Fibroblast of lung (primary cell): ENCODE measurements around the gene ACOT7. TPM values are rescaled to one million over a fixed set of nuclear protein-coding genes. Genes with fewer than 3 reads are reported as not detected.
"Not testable (repeated sequence)": the region's sequence is repeated elsewhere in the genome, so short reads cannot be mapped to it uniquely, and the experiment has no call there.

ENCODE experiments used
- DNase-seq, 2 donors: peaks; one replicate each; pipeline versions ENCODE4 v3.0.0 to v3.0.0-alpha.2; 2010; ENCODE audit warnings: low read depth in 2 of 2
- H2AFZ ChIP-seq: 2 replicates; pipeline ENCODE4 v1.5.1; 2012; ENCODE audit warnings: low read length, control low read depth, inconsistent platforms
- H3K27ac ChIP-seq: 2 replicates; pipeline ENCODE4 v1.5.1; 2011; ENCODE audit warnings: low read length, control low read depth; ENCODE audit not compliant: insufficient read depth
- H3K27me3 ChIP-seq: 2 replicates; pipeline ENCODE4 v1.5.1; 2011; ENCODE audit warnings: mild to moderate bottlenecking, low read length; ENCODE audit not compliant: control insufficient read depth, insufficient read depth
- H3K36me3 ChIP-seq: 2 replicates; pipeline ENCODE4 v1.5.1; 2011; ENCODE audit warnings: low read length; ENCODE audit not compliant: control insufficient read depth, insufficient read depth
- H3K4me1 ChIP-seq: 2 replicates; pipeline ENCODE4 v1.5.1; 2011; ENCODE audit warnings: low read length; ENCODE audit not compliant: control insufficient read depth, insufficient read depth; ENCODE audit errors: extremely low read depth
- H3K4me2 ChIP-seq: 2 replicates; pipeline ENCODE4 v1.5.1; 2011; ENCODE audit warnings: low read length, control low read depth; ENCODE audit not compliant: insufficient read depth; ENCODE audit errors: extremely low read depth
- H3K4me3 ChIP-seq, 4 experiments: fragments of 200-600 bp in 1 of 4; sonication (generic) in 1 of 4; replicated peaks in 1 of 4; 2 replicates each; pipeline ENCODE4 v1.5.1; 2011 to 2016; ENCODE audit warnings: low read length in 4 of 4, low read depth in 3 of 4, mild to moderate bottlenecking in 3 of 4, control low read depth in 2 of 4, inconsistent platforms in 1 of 4, mixed read lengths in 1 of 4; ENCODE audit not compliant: insufficient read depth in 1 of 4; ENCODE audit errors: control extremely low read depth in 1 of 4
- H3K79me2 ChIP-seq: 2 replicates; pipeline ENCODE4 v1.5.1; 2012; ENCODE audit warnings: mild to moderate bottlenecking, low read length, inconsistent platforms; ENCODE audit not compliant: control insufficient read depth, insufficient read depth
- H3K9ac ChIP-seq: 2 replicates; pipeline ENCODE4 v1.5.1; 2011; ENCODE audit warnings: mild to moderate bottlenecking, low read length, control low read depth; ENCODE audit not compliant: insufficient read depth
- H3K9me3 ChIP-seq: 2 replicates; pipeline ENCODE4 v1.5.1; 2012; ENCODE audit warnings: low read depth, low read length; ENCODE audit not compliant: control insufficient read depth, insufficient read depth
- H4K20me1 ChIP-seq: 2 replicates; pipeline ENCODE4 v1.5.1; 2011; ENCODE audit warnings: low read length; ENCODE audit not compliant: control insufficient read depth, insufficient read depth; ENCODE audit errors: extremely low read depth
- EZH2 ChIP-seq: IDR thresholded peaks from 2 replicates; pipeline ENCODE4 v1.5.1; 2012; ENCODE audit warnings: low read length, control low read depth, mild to moderate bottlenecking; ENCODE audit errors: missing control alignments
- polyA plus RNA-seq, 2 donors: library from polyadenylated mRNA; depleted of rRNA in 1 of 2; stranded (reverse) in 1 of 2; unstranded in 1 of 2; fragments of >200 nt; gene quantifications; 2 replicates each; pipeline ENCODE4 v1.2.1, GENCODE V29; 2011 to 2012; ENCODE audit warnings: missing spikeins in 1 of 2
- total RNA-seq: library from RNA; depleted of rRNA; stranded (reverse); fragments of >200 nt; gene quantifications from 2 replicates; pipeline ENCODE4 v1.2.1, GENCODE V29; 2014
- TF ChIP-seq, protein P1 (sequence below), 2 donors: IDR thresholded peaks in 1 of 2; conservative IDR thresholded peaks in 1 of 2; 1 replicate in 1 of 2; 2 replicates in 1 of 2; pipeline ENCODE4 v1.5.1; 2011 to 2012; ENCODE audit warnings: low read length in 2 of 2, control low read depth in 1 of 2, inconsistent platforms in 1 of 2, low read depth in 1 of 2, mild to moderate bottlenecking in 1 of 2

ACOT7 gene
- total and polyA plus RNA-seq, 2 donors (not counting 1 experiment from before 2014, with no cell fraction given): 50.7 to 58.0 TPM

DNA sequence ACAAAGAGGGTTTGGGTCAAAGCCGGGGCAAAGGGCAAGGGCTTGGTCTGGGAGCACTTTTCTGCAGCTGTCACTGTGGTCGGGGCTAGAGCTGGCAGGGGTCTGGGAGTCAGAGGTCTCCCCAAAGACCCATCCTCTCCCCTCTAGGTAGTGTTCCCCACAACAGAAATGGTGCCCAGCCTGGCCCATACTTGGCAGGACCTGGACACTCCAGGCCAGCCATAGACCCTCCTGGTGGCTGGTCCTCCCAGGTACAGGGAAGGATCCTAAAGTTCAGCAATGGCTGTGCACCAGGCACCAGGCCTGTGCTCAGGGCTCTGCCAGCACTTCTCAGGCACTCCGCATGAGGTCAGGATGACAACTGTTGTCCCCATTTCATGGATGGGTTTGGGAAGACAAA, 42.0 kb upstream of the ACOT7 start:
- Histone ChIP-seq H3K4me3 (no peak overlapping the region), H3K9ac (no peak overlapping the region), H3K27ac (no peak overlapping the region), H3K9me3 (no peaks in the 10 kb centered on the region), H4K20me1 (no peaks in the 10 kb centered on the region), H3K27me3 (peaks cover 2% of the 10 kb centered on the region), H3K4me1 (no peaks in the 10 kb centered on the region), H3K36me3 (no peaks in the 10 kb centered on the region), H3K4me2 (no peak overlapping the region), H2AFZ (no peak overlapping the region), H3K79me2 (no peaks in the 10 kb centered on the region)
- no peak for TF ChIP-seq EZH2
- TF ChIP-seq, protein P1, sequence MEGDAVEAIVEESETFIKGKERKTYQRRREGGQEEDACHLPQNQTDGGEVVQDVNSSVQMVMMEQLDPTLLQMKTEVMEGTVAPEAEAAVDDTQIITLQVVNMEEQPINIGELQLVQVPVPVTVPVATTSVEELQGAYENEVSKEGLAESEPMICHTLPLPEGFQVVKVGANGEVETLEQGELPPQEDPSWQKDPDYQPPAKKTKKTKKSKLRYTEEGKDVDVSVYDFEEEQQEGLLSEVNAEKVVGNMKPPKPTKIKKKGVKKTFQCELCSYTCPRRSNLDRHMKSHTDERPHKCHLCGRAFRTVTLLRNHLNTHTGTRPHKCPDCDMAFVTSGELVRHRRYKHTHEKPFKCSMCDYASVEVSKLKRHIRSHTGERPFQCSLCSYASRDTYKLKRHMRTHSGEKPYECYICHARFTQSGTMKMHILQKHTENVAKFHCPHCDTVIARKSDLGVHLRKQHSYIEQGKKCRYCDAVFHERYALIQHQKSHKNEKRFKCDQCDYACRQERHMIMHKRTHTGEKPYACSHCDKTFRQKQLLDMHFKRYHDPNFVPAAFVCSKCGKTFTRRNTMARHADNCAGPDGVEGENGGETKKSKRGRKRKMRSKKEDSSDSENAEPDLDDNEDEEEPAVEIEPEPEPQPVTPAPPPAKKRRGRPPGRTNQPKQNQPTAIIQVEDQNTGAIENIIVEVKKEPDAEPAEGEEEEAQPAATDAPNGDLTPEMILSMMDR (conservative IDR thresholded peaks at IDR 0.05 in 1 of 2, IDR thresholded peaks at IDR 0.05 in 1 of 2; ENCODE audit: low read depth in 1 of 2, low read length in 2 of 2): no peak
- DNase-seq: no peak

DNA sequence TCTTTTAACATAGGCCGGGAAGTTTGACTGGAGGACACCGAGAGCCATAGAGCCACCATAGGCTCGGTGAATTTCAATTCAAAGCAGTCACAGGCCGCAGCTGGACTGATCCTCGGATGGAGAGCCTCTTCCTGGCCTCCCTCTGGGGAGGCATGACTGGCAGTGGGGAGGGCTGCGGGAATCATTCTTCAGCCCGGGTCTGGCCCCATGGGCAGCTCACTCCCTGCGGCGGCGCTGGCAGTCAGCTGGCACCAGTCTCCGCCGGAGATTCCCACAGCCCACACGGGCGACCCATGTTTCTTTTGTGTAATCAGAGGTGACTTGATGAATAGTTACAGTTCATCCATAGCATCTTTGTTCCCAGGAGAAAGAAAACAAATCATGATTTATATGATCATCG, 41.6 kb upstream of the ACOT7 start:
- Histone ChIP-seq H3K27ac (no peak overlapping the region), H3K79me2 (no peaks in the 10 kb centered on the region), H3K9me3 (no peaks in the 10 kb centered on the region), H3K36me3 (no peaks in the 10 kb centered on the region), H3K4me2 (no peak overlapping the region), H3K27me3 (peaks cover 5% of the 10 kb centered on the region), H3K4me3 (no peak overlapping the region), H3K9ac (no peak overlapping the region), H2AFZ (no peak overlapping the region), H4K20me1 (no peaks in the 10 kb centered on the region), H3K4me1 (no peaks in the 10 kb centered on the region)
- no peak for DNase-seq
- TF ChIP-seq EZH2: no peak
- TF ChIP-seq, protein P1 (conservative IDR thresholded peaks at IDR 0.05 in 1 of 2, IDR thresholded peaks at IDR 0.05 in 1 of 2; ENCODE audit: low read depth in 1 of 2, low read length in 2 of 2): no peak

DNA sequence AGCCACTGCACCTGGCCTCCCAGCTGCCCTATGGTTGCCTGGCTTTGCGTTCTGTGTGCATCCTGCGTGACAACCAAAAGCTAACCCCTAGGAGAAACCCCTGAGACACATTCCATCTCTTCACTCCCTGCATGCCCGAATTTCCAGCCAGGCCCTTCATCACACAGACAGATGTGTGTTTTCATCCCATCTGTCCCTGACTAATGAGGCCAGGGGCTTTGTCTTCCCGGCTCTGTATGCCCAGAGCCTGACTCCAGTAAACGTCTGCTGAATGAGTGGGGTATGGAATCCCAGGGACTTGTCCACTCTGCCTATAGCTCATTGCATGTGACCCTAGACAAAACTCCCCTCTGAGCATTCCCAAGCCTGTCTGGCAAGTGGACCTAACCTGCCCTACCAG, 40.6 kb upstream of the ACOT7 start:
- Histone ChIP-seq H4K20me1 (no peaks in the 10 kb centered on the region), H3K9ac (no peak overlapping the region), H3K27me3 (peaks cover 5% of the 10 kb centered on the region), H3K4me3 (no peak overlapping the region), H3K9me3 (no peaks in the 10 kb centered on the region), H3K79me2 (no peaks in the 10 kb centered on the region), H2AFZ (no peak overlapping the region), H3K4me1 (no peaks in the 10 kb centered on the region), H3K36me3 (no peaks in the 10 kb centered on the region), H3K4me2 (no peak overlapping the region), H3K27ac (no peak overlapping the region)
- DNase-seq: no peak
- no peak for TF ChIP-seq EZH2
- TF ChIP-seq, protein P1 (conservative IDR thresholded peaks at IDR 0.05 in 1 of 2, IDR thresholded peaks at IDR 0.05 in 1 of 2; ENCODE audit: low read depth in 1 of 2, low read length in 2 of 2): no peak

DNA sequence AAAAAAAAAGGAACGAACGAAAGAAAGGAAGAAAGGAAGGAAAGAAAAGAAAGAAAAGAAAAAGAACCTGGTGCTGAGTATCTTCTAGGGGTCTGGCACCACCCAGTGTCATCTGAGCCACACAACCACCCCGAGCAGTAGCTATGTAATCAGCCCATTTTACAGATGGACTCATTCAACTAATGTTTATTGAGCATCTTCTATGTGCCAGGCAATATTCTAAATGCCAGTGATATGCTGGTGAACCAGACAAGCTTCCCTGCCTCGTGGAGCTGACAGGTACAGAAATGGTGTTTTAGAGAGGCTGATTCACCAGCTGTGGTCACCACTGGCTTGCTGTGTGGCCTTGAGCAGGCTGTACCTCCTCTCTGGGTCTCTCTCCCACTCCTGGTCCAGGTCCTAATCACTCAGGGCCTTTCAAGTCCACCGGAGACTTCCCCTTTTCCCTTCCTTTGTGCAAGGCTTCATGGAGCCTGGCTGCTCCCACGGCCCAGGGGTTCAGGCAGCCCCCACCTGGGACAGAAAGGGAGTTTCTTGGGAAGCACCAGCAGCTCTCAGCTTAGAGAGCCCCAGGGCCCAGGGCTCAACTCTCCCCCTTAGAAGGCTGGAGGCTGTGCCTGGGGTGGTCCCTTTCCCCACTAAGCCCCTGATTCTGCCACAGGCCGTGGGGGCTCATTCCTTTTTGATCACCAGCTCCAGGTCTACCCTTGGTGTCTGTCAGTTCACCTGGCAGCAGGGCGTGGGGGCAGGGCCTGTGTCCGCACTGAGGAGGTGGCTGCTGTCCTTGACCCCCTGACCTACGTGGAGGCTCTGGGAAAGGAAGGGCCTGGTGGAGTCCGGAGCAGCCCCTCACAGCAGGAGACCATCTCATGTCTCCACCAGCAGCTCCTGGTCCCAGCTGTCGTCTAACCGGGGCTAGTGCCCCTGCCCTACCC, 38.3 kb upstream of the ACOT7 start:
- H3K4me3 ChIP-seq, H3K4me2 ChIP-seq, H4K20me1 ChIP-seq, H2AFZ ChIP-seq, H3K27me3 ChIP-seq, H3K9ac ChIP-seq, H3K4me1 ChIP-seq, H3K36me3 ChIP-seq, DNase-seq, H3K79me2 ChIP-seq, H3K27ac ChIP-seq, H3K9me3 ChIP-seq: not testable (repeated sequence)
